ENCODE data around the gene CRNKL1.

Gene CRNKL1

GRCh38 chr20:20079102-20079784 lies 27.0 kb upstream of the CRNKL1 start:
- Histone ChIP-seq H3K79me2 (ENCODE audit: insufficient read depth, low read length) (no peaks in the 10 kb centered on the region), H3F3A (ENCODE audit: insufficient read depth, low read length) (no peaks in the 10 kb centered on the region), H2AFZ (ENCODE audit: low read length) (no peak overlapping the region), H3K9me3 (ENCODE audit: low read length) (no peaks in the 10 kb centered on the region), H4K20me1 (ENCODE audit: insufficient read depth, low read length) (no peaks in the 10 kb centered on the region), H3K4me1 (ENCODE audit: insufficient read depth, low read length, severe bottlenecking) (no peaks in the 10 kb centered on the region), H3K27ac (ENCODE audit: low read depth, low read length, poor library complexity, severe bottlenecking) (no peak overlapping the region), H3K9me2 (ENCODE audit: low read depth, low read length) (no peaks in the 10 kb centered on the region), H3K27me3 (ENCODE audit: insufficient read depth, low read length) (no peaks in the 10 kb centered on the region), H3K36me3 (ENCODE audit: insufficient read depth, low read length) (no peaks in the 10 kb centered on the region), H3K9ac (ENCODE audit: low read length) (no peak overlapping the region), H3K4me3 (ENCODE audit: low read depth, low read length, poor library complexity, severe bottlenecking) (no peak overlapping the region), H3K4me2 (ENCODE audit: low read length) (no peak overlapping the region)
- TF ChIP-seq CTCF (IDR thresholded peaks at IDR 0.05; ENCODE audit: low read length) (no peak), EZH2 (IDR thresholded peaks at IDR 0.05; ENCODE audit: borderline replicate concordance, low read length) (no peak)

- H3K4me3 ChIP-seq (ENCODE audit: low read depth, low read length, poor library complexity, severe bottlenecking): no peak overlapping the region
- H3K79me2 ChIP-seq (ENCODE audit: insufficient read depth, low read length): no peaks in the 10 kb centered on the region
- no peaks in the 10 kb centered on the region for H3K9me2 ChIP-seq (ENCODE audit: low read depth, low read length)
- no peaks in the 10 kb centered on the region for H4K20me1 ChIP-seq (ENCODE audit: insufficient read depth, low read length)
- TF ChIP-seq EZH2 (IDR thresholded peaks at IDR 0.05; ENCODE audit: borderline replicate concordance, low read length) (no peak), CTCF (IDR thresholded peaks at IDR 0.05; ENCODE audit: low read length) (no peak)
- H2AFZ ChIP-seq (ENCODE audit: low read length): no peak overlapping the region
- no peaks in the 10 kb centered on the region for H3F3A ChIP-seq (ENCODE audit: insufficient read depth, low read length)
- H3K9ac ChIP-seq (ENCODE audit: low read length): no peak overlapping the region
- H3K36me3 ChIP-seq (ENCODE audit: insufficient read depth, low read length): no peaks in the 10 kb centered on the region
- no peak overlapping the region for H3K27ac ChIP-seq (ENCODE audit: low read depth, low read length, poor library complexity, severe bottlenecking)
- H3K27me3 ChIP-seq (ENCODE audit: insufficient read depth, low read length): no peaks in the 10 kb centered on the region
- H3K9me3 ChIP-seq (ENCODE audit: low read length): no peaks in the 10 kb centered on the region
- H3K4me2 ChIP-seq (ENCODE audit: low read length): no peak overlapping the region
- H3K4me1 ChIP-seq (ENCODE audit: insufficient read depth, low read length, severe bottlenecking): no peaks in the 10 kb centered on the region
Measured at GRCh38 chr20:20078041-20078440, 25.8 kb upstream of the CRNKL1 start.

GRCh38 chr20:20076297-20077065 lies 24.2 kb upstream of the CRNKL1 start:
- no peak overlapping the region for H3K4me3 ChIP-seq (ENCODE audit: low read depth, low read length, poor library complexity, severe bottlenecking)
- TF ChIP-seq CTCF (IDR thresholded peaks at IDR 0.05; ENCODE audit: low read length): no peak
- no peak for TF ChIP-seq EZH2 (IDR thresholded peaks at IDR 0.05; ENCODE audit: borderline replicate concordance, low read length)
- no peaks in the 10 kb centered on the region for H4K20me1 ChIP-seq (ENCODE audit: insufficient read depth, low read length)
- H3K9ac ChIP-seq (ENCODE audit: low read length): no peak overlapping the region
- H3K4me2 ChIP-seq (ENCODE audit: low read length): no peak overlapping the region
- no peaks in the 10 kb centered on the region for H3K9me2 ChIP-seq (ENCODE audit: low read depth, low read length)
- H3K36me3 ChIP-seq (ENCODE audit: insufficient read depth, low read length): no peaks in the 10 kb centered on the region
- H3K9me3 ChIP-seq (ENCODE audit: low read length): no peaks in the 10 kb centered on the region
- no peaks in the 10 kb centered on the region for H3K79me2 ChIP-seq (ENCODE audit: insufficient read depth, low read length)
- H3K27me3 ChIP-seq (ENCODE audit: insufficient read depth, low read length): no peaks in the 10 kb centered on the region
- H3K27ac ChIP-seq (ENCODE audit: low read depth, low read length, poor library complexity, severe bottlenecking): no peak overlapping the region
- H2AFZ ChIP-seq (ENCODE audit: low read length): no peak overlapping the region
- H3F3A ChIP-seq (ENCODE audit: insufficient read depth, low read length): no peaks in the 10 kb centered on the region
- no peaks in the 10 kb centered on the region for H3K4me1 ChIP-seq (ENCODE audit: insufficient read depth, low read length, severe bottlenecking)

Data from OCI-LY1 (cell line).